ENCODE results near the gene ALDH1A3.

The ALDH1A3 gene

DNA sequence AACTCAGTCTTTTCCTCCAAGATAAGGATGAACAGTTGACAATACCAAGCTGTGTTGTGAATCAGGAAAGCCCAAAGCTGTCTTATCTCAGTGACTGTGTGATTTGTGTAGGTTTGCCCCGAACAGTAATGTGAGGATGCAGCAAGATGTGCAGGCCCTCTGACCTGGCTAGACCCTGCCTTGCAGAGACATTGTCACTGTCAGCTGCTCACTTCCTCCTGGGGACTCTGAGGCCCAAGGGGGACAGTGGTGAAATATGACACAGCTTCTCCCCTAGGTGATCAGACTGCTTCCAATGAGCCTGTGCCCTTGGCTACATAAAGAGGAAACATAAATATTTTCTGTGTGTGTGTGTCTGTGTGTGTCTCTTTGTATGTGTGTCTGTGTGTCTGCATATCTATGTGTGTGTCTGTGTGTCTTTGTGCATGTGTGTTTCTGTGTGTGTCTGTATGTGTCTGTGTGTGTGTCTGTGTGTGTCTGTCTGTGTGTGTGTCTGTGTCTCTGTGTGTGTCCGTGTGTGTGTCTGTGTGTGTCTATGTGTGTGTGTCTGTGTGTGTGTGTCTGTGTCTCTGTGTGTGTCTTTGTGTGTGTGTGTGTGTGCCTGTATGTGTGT, 61.2 kb downstream of the ALDH1A3 start:
- ATAC-seq = no peak

DNA sequence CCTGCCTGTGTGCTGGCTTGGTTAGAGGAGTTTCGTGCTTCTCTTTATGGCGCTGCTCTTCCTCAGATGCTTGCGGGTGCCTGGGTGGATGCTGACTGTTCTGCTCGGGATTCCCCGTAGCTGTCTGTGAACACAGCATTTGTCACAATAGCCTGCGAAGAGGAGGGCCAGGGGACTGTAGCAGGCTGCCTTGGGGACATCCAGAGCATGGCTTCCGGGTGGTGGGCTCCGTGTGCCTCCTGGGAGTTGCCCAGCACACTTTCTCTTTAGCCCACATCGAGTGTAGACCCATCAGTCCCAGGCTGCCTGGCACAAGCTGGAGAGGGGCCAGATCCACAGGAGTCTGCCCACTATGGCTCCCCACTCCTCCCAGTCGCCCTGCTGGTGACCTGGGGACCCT, 61.9 kb downstream of the ALDH1A3 start:
- ATAC-seq = no peak
- TF ChIP-seq, protein P1, sequence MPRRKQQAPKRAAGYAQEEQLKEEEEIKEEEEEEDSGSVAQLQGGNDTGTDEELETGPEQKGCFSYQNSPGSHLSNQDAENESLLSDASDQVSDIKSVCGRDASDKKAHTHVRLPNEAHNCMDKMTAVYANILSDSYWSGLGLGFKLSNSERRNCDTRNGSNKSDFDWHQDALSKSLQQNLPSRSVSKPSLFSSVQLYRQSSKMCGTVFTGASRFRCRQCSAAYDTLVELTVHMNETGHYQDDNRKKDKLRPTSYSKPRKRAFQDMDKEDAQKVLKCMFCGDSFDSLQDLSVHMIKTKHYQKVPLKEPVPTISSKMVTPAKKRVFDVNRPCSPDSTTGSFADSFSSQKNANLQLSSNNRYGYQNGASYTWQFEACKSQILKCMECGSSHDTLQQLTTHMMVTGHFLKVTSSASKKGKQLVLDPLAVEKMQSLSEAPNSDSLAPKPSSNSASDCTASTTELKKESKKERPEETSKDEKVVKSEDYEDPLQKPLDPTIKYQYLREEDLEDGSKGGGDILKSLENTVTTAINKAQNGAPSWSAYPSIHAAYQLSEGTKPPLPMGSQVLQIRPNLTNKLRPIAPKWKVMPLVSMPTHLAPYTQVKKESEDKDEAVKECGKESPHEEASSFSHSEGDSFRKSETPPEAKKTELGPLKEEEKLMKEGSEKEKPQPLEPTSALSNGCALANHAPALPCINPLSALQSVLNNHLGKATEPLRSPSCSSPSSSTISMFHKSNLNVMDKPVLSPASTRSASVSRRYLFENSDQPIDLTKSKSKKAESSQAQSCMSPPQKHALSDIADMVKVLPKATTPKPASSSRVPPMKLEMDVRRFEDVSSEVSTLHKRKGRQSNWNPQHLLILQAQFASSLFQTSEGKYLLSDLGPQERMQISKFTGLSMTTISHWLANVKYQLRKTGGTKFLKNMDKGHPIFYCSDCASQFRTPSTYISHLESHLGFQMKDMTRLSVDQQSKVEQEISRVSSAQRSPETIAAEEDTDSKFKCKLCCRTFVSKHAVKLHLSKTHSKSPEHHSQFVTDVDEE (CRISPR knock-in tag; IDR thresholded peaks at IDR 0.05) = no peak
- TF ChIP-seq ZFP3 (CRISPR knock-in tag; IDR thresholded peaks at IDR 0.05) (no peak), ISL1 (CRISPR knock-in tag; IDR thresholded peaks at IDR 0.05) (no peak), ZNF565 (CRISPR knock-in tag; conservative IDR thresholded peaks at IDR 0.05; ENCODE audit: low read depth) (no peak), ZFP30 (CRISPR knock-in tag; IDR thresholded peaks at IDR 0.05) (no peak), BACH2 (CRISPR knock-in tag; IDR thresholded peaks at IDR 0.05; ENCODE audit: borderline replicate concordance) (no peak), PPARA (CRISPR knock-in tag; IDR thresholded peaks at IDR 0.05; ENCODE audit: borderline replicate concordance) (no peak), ESRRG (CRISPR knock-in tag; IDR thresholded peaks at IDR 0.05) (no peak), ARNTL (CRISPR knock-in tag; IDR thresholded peaks at IDR 0.05; ENCODE audit: borderline replicate concordance, low read depth) (no peak), RARB (CRISPR knock-in tag; IDR thresholded peaks at IDR 0.05) (no peak), GLIS3 (CRISPR knock-in tag; IDR thresholded peaks at IDR 0.05) (no peak), ZNF70 (CRISPR knock-in tag; IDR thresholded peaks at IDR 0.05) (no peak)
- TF ChIP-seq, protein P2, sequence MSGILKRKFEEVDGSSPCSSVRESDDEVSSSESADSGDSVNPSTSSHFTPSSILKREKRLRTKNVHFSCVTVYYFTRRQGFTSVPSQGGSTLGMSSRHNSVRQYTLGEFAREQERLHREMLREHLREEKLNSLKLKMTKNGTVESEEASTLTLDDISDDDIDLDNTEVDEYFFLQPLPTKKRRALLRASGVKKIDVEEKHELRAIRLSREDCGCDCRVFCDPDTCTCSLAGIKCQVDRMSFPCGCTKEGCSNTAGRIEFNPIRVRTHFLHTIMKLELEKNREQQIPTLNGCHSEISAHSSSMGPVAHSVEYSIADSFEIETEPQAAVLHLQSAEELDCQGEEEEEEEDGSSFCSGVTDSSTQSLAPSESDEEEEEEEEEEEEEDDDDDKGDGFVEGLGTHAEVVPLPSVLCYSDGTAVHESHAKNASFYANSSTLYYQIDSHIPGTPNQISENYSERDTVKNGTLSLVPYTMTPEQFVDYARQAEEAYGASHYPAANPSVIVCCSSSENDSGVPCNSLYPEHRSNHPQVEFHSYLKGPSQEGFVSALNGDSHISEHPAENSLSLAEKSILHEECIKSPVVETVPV (CRISPR knock-in tag; IDR thresholded peaks at IDR 0.05) = no peak
- TF ChIP-seq, protein P3, sequence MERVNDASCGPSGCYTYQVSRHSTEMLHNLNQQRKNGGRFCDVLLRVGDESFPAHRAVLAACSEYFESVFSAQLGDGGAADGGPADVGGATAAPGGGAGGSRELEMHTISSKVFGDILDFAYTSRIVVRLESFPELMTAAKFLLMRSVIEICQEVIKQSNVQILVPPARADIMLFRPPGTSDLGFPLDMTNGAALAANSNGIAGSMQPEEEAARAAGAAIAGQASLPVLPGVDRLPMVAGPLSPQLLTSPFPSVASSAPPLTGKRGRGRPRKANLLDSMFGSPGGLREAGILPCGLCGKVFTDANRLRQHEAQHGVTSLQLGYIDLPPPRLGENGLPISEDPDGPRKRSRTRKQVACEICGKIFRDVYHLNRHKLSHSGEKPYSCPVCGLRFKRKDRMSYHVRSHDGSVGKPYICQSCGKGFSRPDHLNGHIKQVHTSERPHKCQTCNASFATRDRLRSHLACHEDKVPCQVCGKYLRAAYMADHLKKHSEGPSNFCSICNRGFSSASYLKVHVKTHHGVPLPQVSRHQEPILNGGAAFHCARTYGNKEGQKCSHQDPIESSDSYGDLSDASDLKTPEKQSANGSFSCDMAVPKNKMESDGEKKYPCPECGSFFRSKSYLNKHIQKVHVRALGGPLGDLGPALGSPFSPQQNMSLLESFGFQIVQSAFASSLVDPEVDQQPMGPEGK (CRISPR knock-in tag; IDR thresholded peaks at IDR 0.05; ENCODE audit: borderline replicate concordance) = no peak
- TF ChIP-seq, protein P4, sequence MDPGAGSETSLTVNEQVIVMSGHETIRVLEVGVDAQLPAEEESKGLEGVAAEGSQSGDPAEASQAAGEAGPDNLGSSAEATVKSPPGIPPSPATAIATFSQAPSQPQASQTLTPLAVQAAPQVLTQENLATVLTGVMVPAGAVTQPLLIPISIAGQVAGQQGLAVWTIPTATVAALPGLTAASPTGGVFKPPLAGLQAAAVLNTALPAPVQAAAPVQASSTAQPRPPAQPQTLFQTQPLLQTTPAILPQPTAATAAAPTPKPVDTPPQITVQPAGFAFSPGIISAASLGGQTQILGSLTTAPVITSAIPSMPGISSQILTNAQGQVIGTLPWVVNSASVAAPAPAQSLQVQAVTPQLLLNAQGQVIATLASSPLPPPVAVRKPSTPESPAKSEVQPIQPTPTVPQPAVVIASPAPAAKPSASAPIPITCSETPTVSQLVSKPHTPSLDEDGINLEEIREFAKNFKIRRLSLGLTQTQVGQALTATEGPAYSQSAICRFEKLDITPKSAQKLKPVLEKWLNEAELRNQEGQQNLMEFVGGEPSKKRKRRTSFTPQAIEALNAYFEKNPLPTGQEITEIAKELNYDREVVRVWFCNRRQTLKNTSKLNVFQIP (CRISPR knock-in tag; IDR thresholded peaks at IDR 0.05; ENCODE audit: borderline replicate concordance, low read depth) = no peak

More for the DNA sequence above, 61.2 kb downstream of the ALDH1A3 start:
- TF ChIP-seq, protein P5, sequence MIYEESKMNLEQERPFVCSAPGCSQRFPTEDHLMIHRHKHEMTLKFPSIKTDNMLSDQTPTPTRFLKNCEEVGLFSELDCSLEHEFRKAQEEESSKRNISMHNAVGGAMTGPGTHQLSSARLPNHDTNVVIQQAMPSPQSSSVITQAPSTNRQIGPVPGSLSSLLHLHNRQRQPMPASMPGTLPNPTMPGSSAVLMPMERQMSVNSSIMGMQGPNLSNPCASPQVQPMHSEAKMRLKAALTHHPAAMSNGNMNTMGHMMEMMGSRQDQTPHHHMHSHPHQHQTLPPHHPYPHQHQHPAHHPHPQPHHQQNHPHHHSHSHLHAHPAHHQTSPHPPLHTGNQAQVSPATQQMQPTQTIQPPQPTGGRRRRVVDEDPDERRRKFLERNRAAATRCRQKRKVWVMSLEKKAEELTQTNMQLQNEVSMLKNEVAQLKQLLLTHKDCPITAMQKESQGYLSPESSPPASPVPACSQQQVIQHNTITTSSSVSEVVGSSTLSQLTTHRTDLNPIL (CRISPR knock-in tag; IDR thresholded peaks at IDR 0.05; ENCODE audit: low read depth) = no peak
- TF ChIP-seq ISL1 (CRISPR knock-in tag; IDR thresholded peaks at IDR 0.05) (no peak), PPARA (CRISPR knock-in tag; IDR thresholded peaks at IDR 0.05; ENCODE audit: borderline replicate concordance) (no peak), ZFP3 (CRISPR knock-in tag; IDR thresholded peaks at IDR 0.05) (no peak), OSR1 (CRISPR knock-in tag; IDR thresholded peaks at IDR 0.05) (no peak)

DNA sequence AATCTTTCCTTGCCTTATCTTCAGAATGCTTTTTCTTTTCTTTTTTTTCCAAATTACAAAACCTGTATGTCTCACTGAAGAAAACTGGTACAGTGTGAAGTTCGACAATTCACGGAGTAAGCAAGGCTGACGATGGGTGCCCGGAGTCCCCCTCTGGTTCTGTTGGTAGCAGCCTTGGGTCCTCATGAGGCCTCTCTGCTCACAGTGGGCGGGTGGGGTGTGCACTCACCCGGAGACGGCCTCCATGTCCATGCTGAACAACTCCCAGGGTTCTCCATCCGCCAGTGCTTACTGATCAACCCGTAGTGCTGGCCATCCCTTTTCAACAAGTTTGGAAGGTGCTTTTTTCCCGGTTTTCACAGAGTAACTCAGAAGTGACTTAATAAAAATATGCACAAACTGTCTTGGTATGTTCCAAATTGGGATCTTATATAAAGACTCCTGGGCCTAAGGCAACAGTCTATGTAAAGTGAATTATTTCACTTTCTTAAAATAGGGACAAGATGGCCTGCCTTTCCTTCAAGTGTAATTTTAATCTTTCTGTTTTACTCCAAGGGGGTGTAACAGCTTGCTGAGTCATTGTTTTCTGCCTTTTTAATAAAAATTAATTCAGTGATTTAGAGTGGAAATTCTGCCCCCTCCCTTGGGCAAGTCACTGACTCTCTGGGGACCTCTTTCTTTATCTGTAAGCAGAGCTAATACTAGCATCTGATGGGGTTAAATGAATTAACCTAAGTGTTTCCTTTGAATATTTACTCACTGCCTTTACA, 63.2 kb downstream of the ALDH1A3 start:
- TF ChIP-seq PPARA (CRISPR knock-in tag; IDR thresholded peaks at IDR 0.05; ENCODE audit: borderline replicate concordance) = no peak
- TF ChIP-seq GLIS3 (CRISPR knock-in tag; IDR thresholded peaks at IDR 0.05) = no peak
- TF ChIP-seq, protein P3 (CRISPR knock-in tag; IDR thresholded peaks at IDR 0.05; ENCODE audit: borderline replicate concordance) = no peak
- TF ChIP-seq TOX (CRISPR knock-in tag; IDR thresholded peaks at IDR 0.05; ENCODE audit: borderline replicate concordance) = no peak
- no peak for TF ChIP-seq ISL1 (CRISPR knock-in tag; IDR thresholded peaks at IDR 0.05)
- ATAC-seq = no peak
